HepG2 (cell line): Measurements from ENCODE around the gene PRR20E. TPM values are rescaled to one million over a fixed set of nuclear protein-coding genes. Genes with fewer than 3 reads are reported as not detected.

Experiments used
- ATAC-seq: fragments of 200-7000 bp; cut with Tn5 transposase; 3 replicates; pipeline ENCODE4 v1.9.1; 2020; ENCODE audit warnings: mild to moderate bottlenecking, moderate library complexity
- BruUV-seq: library from RNA; stranded (reverse); fragments of 400-500 nt; replicated peaks from 2 replicates; lab custom pipeline; 2021; lab: Mats Ljungman, UMichigan
- CTCF ChIA-PET: fragments of 300-600 bp; formaldehyde crosslinking; extraction: SDS; loops from one replicate; lab custom pipeline; 2021; ENCODE audit warnings: low total read pairs, inconsistent platforms, low intra/inter-chr PET ratio; lab: Yijun Ruan, JAX
- POLR2A ChIA-PET: fragments of 350-600 bp; sonication (Branson Sonifier 250); formaldehyde crosslinking; loops from one replicate; lab custom pipeline; 2020; ENCODE audit warnings: antibody characterized with exemption, inconsistent platforms; lab: Yijun Ruan, JAX
- DNase-seq: peaks from one replicate; pipeline ENCODE4 v3.0.0-alpha.2; 2015; ENCODE audit warnings: low spot score
- FAIRE-seq: peaks from 3 replicates; lab custom pipeline; 2011; peaks lifted over from hg19 to GRCh38; lab: Jason Lieb, UNC
- H2AFZ ChIP-seq: one replicate; pipeline ENCODE4 v1.6.1; 2011; ENCODE audit warnings: low read length, inconsistent platforms
- H3K27ac ChIP-seq: fragments of 300-600 bp; 3 replicates; pipeline ENCODE4 v1.8.0; 2011; ENCODE audit warnings: mixed run types, mild to moderate bottlenecking, mixed read lengths, low read length, inconsistent platforms; ENCODE audit not compliant: insufficient read depth; ENCODE audit errors: extremely low read length
- H3K27me3 ChIP-seq, 2 experiments: fragments of 200-600 bp in 1 of 2; 2 replicates in 1 of 2; 3 replicates in 1 of 2; pipeline versions ENCODE4 v1.6.0 to v1.8.0; 2011; ENCODE audit warnings: low read length in 2 of 2, mild to moderate bottlenecking in 2 of 2, moderate library complexity in 2 of 2, inconsistent platforms in 1 of 2; ENCODE audit not compliant: insufficient read depth in 2 of 2, control insufficient read depth in 1 of 2
- H3K36me3 ChIP-seq, 2 experiments: fragments of 200-600 bp in 1 of 2; replicated peaks in 1 of 2; 2 replicates in 1 of 2; 3 replicates in 1 of 2; pipeline versions ENCODE4 v1.5.1 to v1.8.0; 2011; ENCODE audit warnings: low read length in 2 of 2, inconsistent platforms in 1 of 2; ENCODE audit not compliant: insufficient read depth in 2 of 2, control insufficient read depth in 1 of 2
- H3K4me1 ChIP-seq: 2 replicates; pipeline ENCODE4 v1.5.1; 2012; ENCODE audit warnings: low read length, inconsistent platforms; ENCODE audit not compliant: insufficient read depth
- H3K4me2 ChIP-seq: 2 replicates; pipeline ENCODE4 v1.6.0; 2011; ENCODE audit warnings: low read depth, low read length, inconsistent platforms
- H3K4me3 ChIP-seq, 3 experiments: fragments of 200-600 bp in 1 of 3; sonication (generic), shearing (Covaris generic) in 1 of 3; replicated peaks in 1 of 3; 2 replicates each; pipeline ENCODE4 v1.5.1; 2011 to 2016; ENCODE audit warnings: low read length in 3 of 3, inconsistent platforms in 2 of 3, low read depth in 2 of 3, mild to moderate bottlenecking in 2 of 3, control low read depth in 1 of 3, mixed read lengths in 1 of 3; ENCODE audit not compliant: insufficient read depth in 1 of 3
- H3K79me2 ChIP-seq: one replicate; pipeline ENCODE4 v1.6.1; 2011; ENCODE audit warnings: low read length, inconsistent platforms; ENCODE audit not compliant: insufficient read depth
- H3K9ac ChIP-seq: 2 replicates; pipeline ENCODE4 v1.6.0; 2011; ENCODE audit warnings: mild to moderate bottlenecking, low read depth, low read length, inconsistent platforms; ENCODE audit not compliant: insufficient read depth
- H3K9me3 ChIP-seq: 2 replicates; pipeline ENCODE4 v1.5.1; 2012; ENCODE audit warnings: mild to moderate bottlenecking, low read length
- H4K20me1 ChIP-seq: 2 replicates; pipeline ENCODE4 v1.6.0; 2011; ENCODE audit warnings: inconsistent platforms, mild to moderate bottlenecking, low read length, moderate library complexity; ENCODE audit not compliant: insufficient read depth
- HNRNPH1 ChIP-seq: fragments of 200-400 bp; formaldehyde crosslinking; optimal IDR thresholded peaks from 2 replicates; pipeline ENCODE3; 2017; ENCODE audit warnings: mild to moderate bottlenecking, low read depth, low read length
- MYC ChIP-seq: sonication (generic); formaldehyde crosslinking; IDR thresholded peaks from 2 replicates; pipeline ENCODE4 v1.9.0; 2021; ENCODE audit warnings: missing genetic modification reagents, borderline replicate concordance
- NR1H2 ChIP-seq: sonication (generic); formaldehyde crosslinking; IDR thresholded peaks from 2 replicates; pipeline ENCODE4 v1.8.1; 2022; ENCODE audit warnings: low read depth, missing genetic modification reagents, borderline replicate concordance
- RFXANK ChIP-seq: IDR thresholded peaks from 2 replicates; pipeline ENCODE4 v1.6.1; 2016
- THAP11 ChIP-seq: IDR thresholded peaks from 2 replicates; pipeline ENCODE4 v1.6.1; 2016; ENCODE audit warnings: missing biosample characterization, missing genetic modification reagents
- ZFP36 ChIP-seq: fragments of 150-350 bp; IDR thresholded peaks from 2 replicates; pipeline ENCODE4 v1.6.1; 2018; ENCODE audit warnings: borderline replicate concordance, low read length, low read depth; ENCODE audit not compliant: partially characterized antibody
- ZNF737 ChIP-seq: sonication (generic); formaldehyde crosslinking; IDR thresholded peaks from 2 replicates; pipeline ENCODE4 v1.5.0; 2020; ENCODE audit warnings: missing genetic modification reagents, mild to moderate bottlenecking, borderline replicate concordance
- ZNF878 ChIP-seq: sonication (generic); formaldehyde crosslinking; IDR thresholded peaks from 2 replicates; pipeline ENCODE4 v1.8.1; 2023; ENCODE audit warnings: mild to moderate bottlenecking, missing genetic modification reagents, moderate library complexity
- WGBS: methylation state at CpG from one replicate; pipeline ENCODE4 v1.1.6; 2017; ENCODE audit warnings: low lambda C conversion rate; 5-methylcytosine and 5-hydroxymethylcytosine counted together
- in situ Hi-C: cut with HindIII; loops from 2 replicates; pipeline ENCODE4 v1.10.0; 2017; ENCODE audit warnings: low pct_unique_long_range_greater_than_20kb; ENCODE audit not compliant: extremely low pct_ligation_motif_present
- intact Hi-C: fragments of 100-400 bp; cut with micrococcal nuclease; formaldehyde crosslinking; loops from one replicate; pipeline ENCODE4 v1.10.0; 2022; ENCODE audit not compliant: unreplicated experiment
- polyA plus RNA-seq, 8 experiments: library from polyadenylated mRNA; depleted of rRNA in 3 of 8; stranded (reverse) in 7 of 8; unstranded in 1 of 8; fragments of >200 nt; fragmentation: Illumina TruSeq in 4 of 8; extraction: Trizol in 4 of 8; gene quantifications; 2 replicates each; pipeline versions ENCODE4 v1.2.1 to v1.2.3, GENCODE V29; 2011 to 2016; ENCODE audit warnings: low read depth in 4 of 8, missing spikeins in 1 of 8, mixed read lengths in 1 of 8; ENCODE audit not compliant: insufficient read depth in 1 of 8
- total RNA-seq, 5 experiments: library from RNA; depleted of rRNA; stranded (reverse); fragments of >200 nt; fragmentation: Illumina TruSeq; extraction: Trizol; gene quantifications; 2 replicates each; pipeline ENCODE4 v1.2.3, GENCODE V29; 2016; ENCODE audit warnings: low read depth in 1 of 5
- TF ChIP-seq, protein P1 (sequence below): sonication (generic); formaldehyde crosslinking; IDR thresholded peaks from 2 replicates; pipeline ENCODE4 v1.5.0; 2020; ENCODE audit warnings: missing genetic modification reagents
- TF ChIP-seq, protein P2 (sequence below): sonication (generic); formaldehyde crosslinking; IDR thresholded peaks from 2 replicates; pipeline ENCODE4 v1.4.0; 2020; ENCODE audit warnings: low read depth, mild to moderate bottlenecking, missing genetic modification reagents
- TF ChIP-seq, protein P3 (sequence below): sonication (generic); formaldehyde crosslinking; IDR thresholded peaks from 2 replicates; pipeline ENCODE4 v1.8.1; 2023; ENCODE audit warnings: mild to moderate bottlenecking, inconsistent platforms, moderate library complexity, missing genetic modification reagents, borderline replicate concordance
- TF ChIP-seq, protein P4 (sequence below): sonication (generic); formaldehyde crosslinking; IDR thresholded peaks from 2 replicates; pipeline ENCODE4 v1.4.0; 2020; ENCODE audit warnings: mild to moderate bottlenecking, missing genetic modification reagents
- TF ChIP-seq, protein P5 (sequence below): sonication (generic); formaldehyde crosslinking; IDR thresholded peaks from 2 replicates; pipeline ENCODE4 v1.4.0; 2020; ENCODE audit warnings: mild to moderate bottlenecking, missing genetic modification reagents

The PRR20E gene
- total and polyA plus RNA-seq, 2 of the 13 experiments (the other 11 are each of a cell fraction or from before 2014, with no cell fraction given), result not detected

DNA sequence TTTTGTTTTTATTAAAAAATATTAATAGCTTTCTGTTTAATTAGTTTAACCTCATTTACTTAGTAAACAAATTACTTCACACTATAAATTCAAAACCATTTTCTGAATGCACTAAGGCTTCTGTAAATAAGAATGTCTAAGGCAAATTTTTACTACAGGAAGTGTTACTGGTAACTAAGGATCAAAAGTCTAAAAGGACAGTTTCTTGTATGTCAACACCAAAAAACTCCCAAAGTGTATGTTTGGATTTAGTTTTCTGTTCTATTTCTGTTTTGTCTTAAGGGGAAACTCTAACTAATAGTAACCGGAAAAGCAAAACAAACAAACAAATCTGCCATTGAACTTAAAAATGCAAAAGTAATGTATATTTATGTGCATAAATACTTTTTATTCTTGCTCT is 24.7 kb downstream of the PRR20E start:
- DNase-seq, result no peak
- POLR2A ChIA-PET, result no interaction called here

More for the DNA sequence above, 24.7 kb downstream of the PRR20E start:
- no peak overlapping the region for H3K9ac ChIP-seq
- no peaks in the 10 kb centered on the region for H4K20me1 ChIP-seq
- peaks cover 32% of the 10 kb centered on the region for H3K9me3 ChIP-seq
- no TSS peak for BruUV-seq
- ATAC-seq, result no peak
- H3K79me2 ChIP-seq, result no peaks in the 10 kb centered on the region
- CTCF ChIA-PET, result no interaction called here
- H3K27me3 ChIP-seq, result no peaks in the 10 kb centered on the region
- no peak overlapping the region for H3K4me2 ChIP-seq
- no peaks in the 10 kb centered on the region for H3K36me3 ChIP-seq
- H3K27ac ChIP-seq, result no peak overlapping the region
- TF ChIP-seq, protein P1, sequence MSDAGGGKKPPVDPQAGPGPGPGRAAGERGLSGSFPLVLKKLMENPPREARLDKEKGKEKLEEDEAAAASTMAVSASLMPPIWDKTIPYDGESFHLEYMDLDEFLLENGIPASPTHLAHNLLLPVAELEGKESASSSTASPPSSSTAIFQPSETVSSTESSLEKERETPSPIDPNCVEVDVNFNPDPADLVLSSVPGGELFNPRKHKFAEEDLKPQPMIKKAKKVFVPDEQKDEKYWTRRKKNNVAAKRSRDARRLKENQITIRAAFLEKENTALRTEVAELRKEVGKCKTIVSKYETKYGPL (CRISPR knock-in tag), result no peak
- TF ChIP-seq MYC (no peak), ZNF878 (no peak), RFXANK (CRISPR knock-in tag) (no peak), NR1H2 (no peak), ZNF737 (no peak), THAP11 (CRISPR knock-in tag) (no peak), ZFP36 (no peak), HNRNPH1 (no peak)
- TF ChIP-seq, protein P2, sequence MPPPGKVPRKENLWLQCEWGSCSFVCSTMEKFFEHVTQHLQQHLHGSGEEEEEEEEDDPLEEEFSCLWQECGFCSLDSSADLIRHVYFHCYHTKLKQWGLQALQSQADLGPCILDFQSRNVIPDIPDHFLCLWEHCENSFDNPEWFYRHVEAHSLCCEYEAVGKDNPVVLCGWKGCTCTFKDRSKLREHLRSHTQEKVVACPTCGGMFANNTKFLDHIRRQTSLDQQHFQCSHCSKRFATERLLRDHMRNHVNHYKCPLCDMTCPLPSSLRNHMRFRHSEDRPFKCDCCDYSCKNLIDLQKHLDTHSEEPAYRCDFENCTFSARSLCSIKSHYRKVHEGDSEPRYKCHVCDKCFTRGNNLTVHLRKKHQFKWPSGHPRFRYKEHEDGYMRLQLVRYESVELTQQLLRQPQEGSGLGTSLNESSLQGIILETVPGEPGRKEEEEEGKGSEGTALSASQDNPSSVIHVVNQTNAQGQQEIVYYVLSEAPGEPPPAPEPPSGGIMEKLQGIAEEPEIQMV (CRISPR knock-in tag), result no peak
- TF ChIP-seq, protein P3, sequence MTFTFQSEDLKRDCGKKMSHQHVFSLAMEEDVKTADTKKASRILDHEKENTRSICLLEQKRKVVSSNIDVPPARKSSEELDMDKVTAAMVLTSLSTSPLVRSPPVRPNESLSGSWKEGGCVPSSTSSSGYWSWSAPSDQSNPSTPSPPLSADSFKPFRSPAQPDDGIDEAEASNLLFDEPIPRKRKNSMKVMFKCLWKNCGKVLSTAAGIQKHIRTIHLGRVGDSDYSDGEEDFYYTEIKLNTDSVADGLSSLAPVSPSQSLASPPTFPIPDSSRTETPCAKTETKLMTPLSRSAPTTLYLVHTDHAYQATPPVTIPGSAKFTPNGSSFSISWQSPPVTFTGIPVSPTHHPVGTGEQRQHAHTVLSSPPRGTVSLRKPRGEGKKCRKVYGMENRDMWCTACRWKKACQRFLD, result no peak
- TF ChIP-seq, protein P4, sequence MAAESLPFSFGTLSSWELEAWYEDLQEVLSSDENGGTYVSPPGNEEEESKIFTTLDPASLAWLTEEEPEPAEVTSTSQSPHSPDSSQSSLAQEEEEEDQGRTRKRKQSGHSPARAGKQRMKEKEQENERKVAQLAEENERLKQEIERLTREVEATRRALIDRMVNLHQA (CRISPR knock-in tag), result no peak
- TF ChIP-seq, protein P5, sequence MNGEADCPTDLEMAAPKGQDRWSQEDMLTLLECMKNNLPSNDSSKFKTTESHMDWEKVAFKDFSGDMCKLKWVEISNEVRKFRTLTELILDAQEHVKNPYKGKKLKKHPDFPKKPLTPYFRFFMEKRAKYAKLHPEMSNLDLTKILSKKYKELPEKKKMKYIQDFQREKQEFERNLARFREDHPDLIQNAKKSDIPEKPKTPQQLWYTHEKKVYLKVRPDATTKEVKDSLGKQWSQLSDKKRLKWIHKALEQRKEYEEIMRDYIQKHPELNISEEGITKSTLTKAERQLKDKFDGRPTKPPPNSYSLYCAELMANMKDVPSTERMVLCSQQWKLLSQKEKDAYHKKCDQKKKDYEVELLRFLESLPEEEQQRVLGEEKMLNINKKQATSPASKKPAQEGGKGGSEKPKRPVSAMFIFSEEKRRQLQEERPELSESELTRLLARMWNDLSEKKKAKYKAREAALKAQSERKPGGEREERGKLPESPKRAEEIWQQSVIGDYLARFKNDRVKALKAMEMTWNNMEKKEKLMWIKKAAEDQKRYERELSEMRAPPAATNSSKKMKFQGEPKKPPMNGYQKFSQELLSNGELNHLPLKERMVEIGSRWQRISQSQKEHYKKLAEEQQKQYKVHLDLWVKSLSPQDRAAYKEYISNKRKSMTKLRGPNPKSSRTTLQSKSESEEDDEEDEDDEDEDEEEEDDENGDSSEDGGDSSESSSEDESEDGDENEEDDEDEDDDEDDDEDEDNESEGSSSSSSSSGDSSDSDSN (CRISPR knock-in tag), result no peak
- WGBS, result 11% methylated on average over 1 of the region's 1 CpG
- in situ Hi-C loops, result no loop called here
- H3K4me3 ChIP-seq, result no peak overlapping the region
- no peaks in the 10 kb centered on the region for H3K4me1 ChIP-seq
- no peak overlapping the region for H2AFZ ChIP-seq
- intact Hi-C loops, result no loop called here
- no peak for FAIRE-seq
